Endometrial microvascular endothelial cells (primary cell): ENCODE results near the gene CHURC1. TPM values are rescaled to one million over a fixed set of nuclear protein-coding genes. Genes with fewer than 3 reads are reported as not detected.

Source experiments
- in situ Hi-C: cut with HindIII; loops from 2 replicates; pipeline ENCODE4 v1.10.0; 2017; ENCODE audit warnings: low sequenced_read_pairs, low pct_unique_long_range_greater_than_20kb; ENCODE audit errors: inconsistent ontology term
- total RNA-seq: library from RNA; depleted of rRNA; stranded (reverse); fragments of >200 nt; gene quantifications from one replicate; pipeline ENCODE4 v1.2.3, GENCODE V29; 2015; ENCODE audit errors: inconsistent ontology term

Gene CHURC1
- total RNA-seq, 1 donor from 2014 or later, result 67.6 TPM

DNA sequence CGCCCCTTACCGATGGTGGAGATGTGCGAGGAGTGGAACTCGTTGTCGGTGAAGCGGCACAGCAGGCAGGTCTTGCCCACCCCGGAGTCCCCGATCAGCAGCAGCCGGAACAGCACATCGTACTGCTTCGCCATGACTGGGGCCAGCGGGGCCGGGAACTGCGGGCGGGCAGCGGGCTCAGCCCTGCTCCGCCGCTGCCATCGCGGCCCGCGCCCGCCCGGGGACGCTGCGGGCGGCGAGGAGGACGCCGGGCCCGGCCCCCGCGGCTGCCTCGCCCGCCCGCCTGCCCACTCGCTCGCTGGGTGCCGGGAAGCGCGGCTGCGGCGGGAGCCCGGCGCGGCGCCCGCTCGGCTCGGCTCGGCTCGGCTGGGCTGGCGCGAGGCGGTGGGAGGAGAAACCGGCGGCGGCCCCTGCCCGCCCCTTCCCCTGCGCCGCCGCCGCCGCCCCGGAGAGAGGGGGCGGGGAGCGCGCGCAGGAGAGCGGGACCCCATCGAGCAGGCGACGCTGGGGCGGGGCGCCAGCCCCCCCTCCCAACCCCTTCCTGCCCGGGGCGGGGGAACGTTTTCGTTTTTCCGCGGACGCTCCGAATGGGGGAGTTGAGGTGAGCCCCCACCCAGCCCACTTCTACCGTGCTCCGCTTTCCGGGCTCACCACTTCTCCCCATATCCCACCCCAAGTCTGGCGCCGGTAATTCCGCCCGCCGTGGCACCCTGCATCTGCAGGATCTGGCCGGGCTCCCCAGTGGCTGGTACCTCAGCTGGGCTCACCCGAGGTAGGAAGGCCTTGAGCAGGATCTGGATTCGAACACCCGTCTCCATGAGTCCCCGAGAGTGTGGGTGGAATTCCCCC lies 57.9 kb downstream of the CHURC1 start, which contains the start of gene RAB15:
Gene RAB15, minus strand, starts transcription at position 394 of the 849 bp plus-strand sequence. Its CDS starts 260 bp downstream, at position 134.
- in situ Hi-C loops, result no loop called here

DNA sequence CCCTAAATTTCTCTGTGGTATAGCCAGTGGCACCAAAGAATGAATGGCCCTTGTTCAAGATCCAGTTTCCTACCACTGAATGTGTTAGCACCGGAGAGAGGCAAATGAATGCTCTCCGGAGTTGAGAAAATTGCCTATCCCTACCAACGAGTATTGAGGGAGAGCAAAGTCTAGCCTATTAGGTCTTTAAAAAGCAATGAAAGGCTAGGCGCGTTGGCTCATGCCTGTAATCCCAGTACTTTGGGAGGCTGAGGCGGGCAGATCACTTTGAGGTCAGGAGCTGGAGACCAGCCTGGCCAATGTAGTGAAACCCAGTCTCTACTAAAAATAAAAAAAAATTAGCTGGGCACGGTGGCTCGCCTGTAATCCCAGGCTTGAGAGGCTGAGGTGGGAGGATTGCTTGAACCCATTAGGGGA lies 58.8 kb downstream of the CHURC1 start:
- in situ Hi-C loops, result no loop called here

DNA sequence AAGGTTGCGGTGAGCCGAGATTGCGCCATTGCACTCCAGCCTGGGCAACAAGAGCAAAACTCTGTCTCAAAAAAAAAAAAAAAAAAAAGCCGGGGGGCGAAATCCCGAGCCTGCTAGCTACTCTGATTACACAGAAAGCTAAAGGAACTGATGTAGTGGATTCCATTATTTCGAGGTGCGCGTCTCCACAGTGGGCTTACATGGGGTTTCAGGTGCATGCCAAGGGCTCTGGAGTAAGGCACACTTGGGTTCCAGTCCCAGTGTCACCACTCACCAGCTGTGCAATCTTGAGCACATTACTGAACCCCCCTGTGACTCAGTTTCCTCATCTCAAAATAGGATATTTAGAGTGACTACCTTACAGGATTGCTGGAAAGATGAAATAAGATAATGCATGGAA lies 59.6 kb downstream of the CHURC1 start:
- in situ Hi-C loops, result no loop called here

DNA sequence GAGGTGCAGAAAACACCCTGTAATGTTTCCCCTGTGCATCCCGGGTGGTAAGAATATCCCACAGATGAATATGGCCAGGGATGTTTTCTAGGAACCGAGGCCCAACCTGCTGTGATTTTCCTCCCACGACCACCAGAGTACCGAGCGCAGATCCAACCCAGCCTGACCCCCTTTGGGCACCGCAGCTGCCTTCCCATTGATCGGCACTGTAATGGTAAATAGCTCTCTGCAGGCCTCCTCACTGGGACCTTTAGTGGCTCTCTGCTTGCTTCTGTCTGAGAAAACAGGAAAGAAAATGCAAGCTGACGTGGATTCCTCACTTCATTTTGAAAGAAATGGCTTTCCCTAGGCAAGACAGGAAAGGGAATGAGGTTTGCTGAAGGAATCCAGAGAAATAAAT lies 60.3 kb downstream of the CHURC1 start:
- in situ Hi-C loops, result no loop called here

DNA sequence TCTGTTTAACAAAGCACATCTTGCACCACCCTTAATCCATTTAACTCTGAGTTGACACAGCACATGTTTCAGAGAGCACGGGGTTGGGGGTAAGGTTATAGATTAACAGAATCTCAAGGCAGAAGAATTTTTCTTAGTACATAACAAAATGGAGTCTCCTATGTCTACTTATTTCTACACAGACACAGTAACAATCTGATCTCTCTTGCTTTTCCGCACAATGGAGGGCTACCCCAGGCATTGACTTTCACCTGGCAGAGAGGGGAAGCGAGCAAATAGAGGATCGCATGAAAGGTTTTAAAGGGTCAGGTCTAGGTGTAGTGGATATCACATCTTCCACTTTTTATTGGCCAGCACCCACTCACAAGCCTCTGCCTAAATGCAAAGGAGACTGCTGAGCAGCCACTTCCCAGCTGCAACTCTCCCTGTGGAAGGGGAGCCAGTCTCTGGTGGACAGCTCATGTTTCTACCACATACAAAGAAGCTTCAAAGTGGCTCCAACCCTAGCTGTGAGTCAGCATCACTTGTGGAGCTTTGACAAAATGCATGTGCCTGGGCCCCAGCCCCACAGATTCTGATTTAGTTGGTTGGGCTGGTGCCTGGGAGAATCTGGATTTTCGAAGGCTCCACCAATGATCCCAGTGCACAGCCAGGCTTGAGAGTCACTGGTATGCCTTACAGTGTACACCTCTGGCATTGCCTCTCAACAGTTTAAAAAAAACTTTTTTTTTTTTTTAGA lies 65.2 kb downstream of the CHURC1 start:
- in situ Hi-C loops, result no loop called here

DNA sequence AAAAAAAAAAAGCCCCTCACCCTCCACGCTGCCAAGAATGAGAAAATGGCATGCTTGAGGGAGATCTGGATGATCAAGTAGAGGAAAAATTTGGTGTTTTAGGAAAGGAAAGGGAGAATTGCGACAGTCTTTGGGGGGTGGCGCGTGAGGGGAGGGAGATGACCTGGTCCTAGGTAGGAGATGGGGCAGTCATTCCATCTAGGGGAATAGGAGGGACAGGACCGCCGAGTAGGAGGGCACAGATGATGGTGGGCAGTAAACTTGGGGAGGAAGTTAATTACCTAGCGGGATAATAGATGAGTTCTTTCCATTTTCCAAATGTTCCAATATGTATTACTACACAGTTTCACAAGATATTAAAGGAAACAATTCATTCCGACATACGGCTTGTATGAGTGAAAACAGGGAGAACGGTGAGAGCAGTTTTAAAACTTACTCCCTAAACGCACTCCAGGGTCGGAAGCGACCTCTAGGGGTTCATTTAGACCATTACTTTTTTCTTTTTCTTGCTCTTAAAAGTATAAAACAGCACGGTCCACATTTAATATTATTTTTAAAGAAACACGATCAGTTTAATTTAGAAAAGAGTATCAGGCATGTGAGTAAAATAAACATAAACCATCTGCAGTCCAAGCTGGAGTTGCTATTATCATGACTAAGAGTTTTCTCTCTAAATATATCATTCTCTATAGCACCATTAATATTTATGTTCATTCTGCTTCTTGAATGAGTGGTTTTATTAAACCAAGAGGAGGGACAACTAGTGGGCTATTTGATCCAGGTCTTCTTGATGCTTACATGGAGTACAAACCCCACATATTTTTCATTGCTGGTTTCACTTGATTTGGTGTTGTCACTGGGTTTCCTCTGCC lies 69.4 kb downstream of the CHURC1 start:
- in situ Hi-C loops, result no loop called here

Other genes starting within 250 kb of the CHURC1 start
- 0.28 TPM for gene PLEKHG3, start 210.0 kb upstream of the CHURC1 start, total RNA-seq
- gene SPTB, start 34.5 kb upstream of the CHURC1 start, total RNA-seq, result not detected
- gene GPX2, start 28.3 kb downstream of the CHURC1 start, total RNA-seq, result not detected
- gene RAB15, start 57.9 kb downstream of the CHURC1 start, total RNA-seq, result 15.2 TPM
- 14.3 TPM for gene FNTB, start 72.4 kb downstream of the CHURC1 start, total RNA-seq
- 39.3 TPM for gene MAX, start 188.1 kb downstream of the CHURC1 start, total RNA-seq